Astrocyte of the cerebellum (primary cell): ENCODE results near the gene PEX10.

Source experiments
- DNase-seq: peaks from one replicate; pipeline ENCODE4 v3.0.0-alpha.2; 2011; ENCODE audit warnings: low read depth
- H3K4me3 ChIP-seq: 2 replicates; pipeline ENCODE4 v1.5.1; 2011; ENCODE audit warnings: mild to moderate bottlenecking, low read depth, low read length, moderate library complexity
- in situ Hi-C: cut with HindIII; loops from 2 replicates; pipeline ENCODE4 v1.10.0; 2017; ENCODE audit warnings: low sequenced_read_pairs
- TF ChIP-seq, protein P1 (sequence below): IDR thresholded peaks from 2 replicates; pipeline ENCODE4 v1.5.1; 2012; ENCODE audit warnings: low read length, low read depth, moderate library complexity, mild to moderate bottlenecking; ENCODE audit errors: missing control alignments

The PEX10 gene

DNA sequence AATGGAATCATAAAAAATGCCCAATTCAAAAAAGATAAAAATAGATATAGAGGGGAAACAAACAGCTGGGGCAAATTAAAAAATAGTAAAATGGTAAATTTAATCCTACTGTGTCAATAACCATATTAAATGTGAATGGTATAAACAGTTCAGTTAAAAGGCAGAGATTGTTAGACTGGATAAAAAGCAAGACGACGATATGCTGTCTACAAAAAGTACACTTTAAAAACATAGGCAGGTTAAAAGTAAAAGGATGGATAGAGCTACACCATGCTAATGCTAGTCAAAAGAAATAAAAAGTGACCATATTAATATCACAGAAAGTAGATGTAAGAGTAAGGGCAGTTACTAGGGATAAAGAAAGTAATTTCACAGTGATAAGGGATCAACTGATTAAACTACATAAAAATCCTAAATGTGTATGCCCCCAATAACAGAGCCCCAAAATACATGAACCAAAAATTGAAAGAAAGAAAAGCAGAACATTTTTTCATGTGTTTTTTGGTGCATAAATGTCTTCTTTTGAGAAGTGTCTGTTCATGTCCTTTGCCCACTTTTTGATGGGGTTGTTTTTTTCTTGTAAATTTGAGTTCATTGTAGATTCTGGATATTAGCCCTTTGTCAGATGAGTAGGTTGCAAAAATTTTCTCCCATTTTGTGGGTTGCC, 48.4 kb downstream of the PEX10 start:
- no peak for DNase-seq
- TF ChIP-seq, protein P1, sequence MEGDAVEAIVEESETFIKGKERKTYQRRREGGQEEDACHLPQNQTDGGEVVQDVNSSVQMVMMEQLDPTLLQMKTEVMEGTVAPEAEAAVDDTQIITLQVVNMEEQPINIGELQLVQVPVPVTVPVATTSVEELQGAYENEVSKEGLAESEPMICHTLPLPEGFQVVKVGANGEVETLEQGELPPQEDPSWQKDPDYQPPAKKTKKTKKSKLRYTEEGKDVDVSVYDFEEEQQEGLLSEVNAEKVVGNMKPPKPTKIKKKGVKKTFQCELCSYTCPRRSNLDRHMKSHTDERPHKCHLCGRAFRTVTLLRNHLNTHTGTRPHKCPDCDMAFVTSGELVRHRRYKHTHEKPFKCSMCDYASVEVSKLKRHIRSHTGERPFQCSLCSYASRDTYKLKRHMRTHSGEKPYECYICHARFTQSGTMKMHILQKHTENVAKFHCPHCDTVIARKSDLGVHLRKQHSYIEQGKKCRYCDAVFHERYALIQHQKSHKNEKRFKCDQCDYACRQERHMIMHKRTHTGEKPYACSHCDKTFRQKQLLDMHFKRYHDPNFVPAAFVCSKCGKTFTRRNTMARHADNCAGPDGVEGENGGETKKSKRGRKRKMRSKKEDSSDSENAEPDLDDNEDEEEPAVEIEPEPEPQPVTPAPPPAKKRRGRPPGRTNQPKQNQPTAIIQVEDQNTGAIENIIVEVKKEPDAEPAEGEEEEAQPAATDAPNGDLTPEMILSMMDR, result no peak
- H3K4me3 ChIP-seq, result no peak overlapping the region
- in situ Hi-C loops, result no loop called here

DNA sequence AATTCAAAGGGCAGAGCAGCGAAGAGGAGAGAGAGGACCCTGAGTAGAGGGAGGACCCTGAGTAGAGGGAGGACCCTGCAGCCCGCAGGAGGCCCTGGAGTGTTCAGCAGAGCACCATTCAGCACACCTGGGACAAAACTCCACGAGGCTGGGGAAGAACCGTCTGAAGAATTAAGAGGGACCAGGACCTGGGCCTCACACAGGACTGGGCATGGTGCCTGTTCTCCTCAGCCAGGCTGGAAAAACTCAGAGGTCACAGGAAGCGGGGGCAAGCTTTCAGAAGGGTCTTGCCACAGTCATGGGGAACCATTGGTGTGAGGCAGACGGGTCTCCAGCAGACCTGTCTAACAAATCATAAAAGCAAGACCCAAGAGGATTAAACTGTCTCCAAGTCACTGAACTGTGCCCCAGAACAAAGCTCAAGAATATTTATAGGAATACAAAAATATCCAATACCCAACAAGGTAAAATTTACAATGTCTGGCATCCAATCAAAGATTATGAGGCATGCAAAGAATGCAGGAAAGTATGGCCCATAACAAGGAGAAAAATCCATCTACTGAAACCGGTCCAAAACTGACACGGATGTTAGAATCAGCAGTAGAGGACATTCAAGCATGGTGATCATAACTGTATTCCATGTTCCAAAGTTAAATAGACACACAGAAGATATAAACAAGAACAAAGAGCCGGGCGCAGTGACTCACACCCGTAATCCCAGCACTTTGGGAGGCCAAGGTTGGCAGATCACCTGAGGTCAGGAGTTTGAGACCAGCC, 51.6 kb downstream of the PEX10 start:
- peak; percentile 37 for DNase-seq
- H3K4me3 ChIP-seq, result no peak overlapping the region
- in situ Hi-C loops, result no loop called here
- TF ChIP-seq, protein P1, result no peak

DNA sequence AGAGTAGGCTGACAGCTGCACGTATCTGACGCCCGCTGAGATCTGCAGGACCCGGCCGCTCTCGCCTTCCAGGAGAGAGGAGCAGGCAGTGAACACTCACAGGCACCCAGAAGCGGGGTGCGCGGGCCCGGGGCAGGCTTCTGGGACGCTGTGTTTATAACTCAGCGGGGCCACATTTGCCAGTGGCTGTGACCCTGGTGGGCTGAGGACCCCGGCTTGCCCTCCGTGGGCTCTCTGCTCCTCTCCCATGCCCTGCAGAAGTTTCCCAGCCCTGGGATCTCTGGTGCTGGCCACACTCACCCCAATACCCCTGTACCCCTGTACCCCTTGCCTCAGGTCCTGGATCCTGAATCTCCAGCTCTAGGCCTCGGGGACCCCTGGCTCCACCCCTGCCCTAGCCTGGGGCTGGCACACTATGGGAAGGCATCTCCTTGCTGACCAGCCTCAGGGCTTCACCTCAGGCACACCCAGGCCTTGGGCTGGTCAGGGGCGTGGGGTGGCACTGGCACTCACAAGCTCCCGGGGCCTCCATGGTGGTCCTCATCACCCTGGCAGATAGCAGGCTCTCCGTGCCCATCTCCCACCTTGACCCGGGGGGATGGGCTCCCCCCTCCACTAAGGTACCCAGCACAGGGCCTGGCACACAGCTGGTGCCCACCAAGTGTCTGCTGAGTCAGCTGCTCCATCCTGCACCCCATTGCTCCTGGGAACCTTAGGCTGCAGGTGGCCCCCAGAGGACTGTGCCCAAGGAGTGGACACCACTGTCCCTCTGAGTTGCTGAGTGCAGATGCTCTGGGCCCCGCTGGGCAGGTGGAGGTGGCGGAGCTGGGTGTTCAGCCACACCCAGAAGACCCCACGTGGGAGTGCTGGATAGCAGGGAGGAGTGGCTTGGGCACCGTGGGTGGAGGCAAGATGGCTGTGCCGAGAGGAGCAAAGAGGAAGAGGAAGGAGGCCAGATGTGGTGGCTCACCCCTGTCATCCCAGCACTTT, 53.4 kb downstream of the PEX10 start:
- no peak overlapping the region for H3K4me3 ChIP-seq
- TF ChIP-seq, protein P1, result no peak
- in situ Hi-C loops, result no loop called here
- no peak for DNase-seq

DNA sequence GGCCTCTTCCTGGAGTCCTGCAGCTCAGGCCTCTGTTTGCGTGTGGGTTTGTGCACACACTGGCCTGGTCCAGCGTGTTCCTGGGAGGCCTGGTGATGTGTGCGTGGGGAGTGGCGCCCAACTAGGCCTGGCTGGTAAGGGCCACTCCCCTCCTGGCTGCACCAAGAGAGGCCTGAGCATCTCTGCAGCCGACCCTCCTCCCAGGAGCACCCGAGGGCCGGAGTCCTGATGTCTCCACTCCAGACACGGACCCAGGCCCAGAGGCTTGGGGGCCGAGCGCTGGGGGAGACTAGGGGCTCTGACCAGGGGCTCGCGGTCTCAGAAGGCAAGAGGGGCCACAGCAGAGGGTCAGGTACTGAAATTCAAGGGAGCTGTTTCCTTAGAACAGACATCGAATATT, 54.3 kb downstream of the PEX10 start:
- TF ChIP-seq, protein P1, result no peak
- H3K4me3 ChIP-seq, result no peak overlapping the region
- no peak for DNase-seq
- in situ Hi-C loops, result no loop called here

DNA sequence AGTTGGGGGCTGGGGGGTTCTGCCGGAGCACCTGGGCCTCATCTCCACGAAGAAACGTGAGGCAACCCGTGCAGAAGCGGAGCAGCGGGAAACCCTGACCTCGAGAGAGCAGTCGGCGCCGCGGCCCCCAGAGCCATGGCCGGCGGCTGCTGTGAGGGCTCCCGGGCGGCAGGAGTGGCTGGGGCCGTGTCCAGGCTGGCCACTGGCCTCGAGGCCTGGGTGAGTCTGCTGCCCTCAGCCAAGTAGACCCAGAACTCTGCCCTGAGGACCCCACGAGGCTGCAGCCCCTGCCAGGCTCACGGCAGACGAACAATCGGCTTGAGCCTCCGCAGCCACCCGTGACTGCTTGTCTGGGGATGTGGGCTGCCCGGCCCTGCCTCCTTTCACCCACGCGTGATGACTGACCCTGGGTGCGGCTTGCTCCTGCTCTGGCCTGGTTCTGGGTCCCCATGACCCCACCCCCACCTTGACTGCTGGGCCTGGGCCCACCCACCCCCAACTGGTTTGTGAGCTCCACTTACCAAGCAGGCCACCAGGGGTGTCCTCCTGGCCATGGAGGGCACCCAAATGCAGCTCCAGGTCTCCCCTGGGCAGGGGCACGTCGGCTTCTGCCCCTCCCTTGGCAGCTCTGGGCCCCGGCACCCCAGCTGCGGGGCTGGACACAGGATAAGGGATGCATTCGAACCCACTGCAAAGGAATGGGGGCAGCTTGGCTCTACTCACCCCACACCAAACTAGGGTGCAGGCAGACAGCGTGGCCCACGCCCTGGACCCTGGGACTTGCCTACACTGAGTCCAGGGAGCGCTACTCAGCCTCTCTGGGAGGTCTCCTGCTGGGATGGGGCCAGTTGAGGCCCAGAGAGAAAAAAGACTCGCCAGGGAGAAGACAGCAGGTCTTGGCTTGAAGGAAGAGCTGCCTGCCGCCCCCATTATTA, 55.2 kb downstream of the PEX10 start:
- no peak for DNase-seq
- TF ChIP-seq, protein P1, result no peak
- H3K4me3 ChIP-seq, result no peak overlapping the region
- in situ Hi-C loops, result no loop called here
